HFF-Myc (cell line): ENCODE data around the gene CFAP70.
A peak's percentile ranks its signal among the peaks of the same experiment; 100 is the strongest.
"Not testable (repeated sequence)": the region's sequence is repeated elsewhere in the genome, so short reads cannot be mapped to it uniquely, and the experiment has no call there.

Experiments used
- DNase-seq: peaks from one replicate; pipeline ENCODE4 v3.0.0-alpha.2; 2011; ENCODE audit warnings: low read depth; ENCODE audit errors: extremely low read depth
- H3K4me3 ChIP-seq: replicated peaks from 2 replicates; pipeline ENCODE4 v1.5.1; 2011; ENCODE audit warnings: low read depth, mild to moderate bottlenecking, control low read depth, low read length
- CTCF ChIP-seq: IDR thresholded peaks from 2 replicates; pipeline ENCODE4 v1.5.1; 2012; ENCODE audit warnings: mild to moderate bottlenecking, low read depth, low read length, control low read depth; ENCODE audit errors: missing control alignments

CFAP70 gene

GRCh38 chr10:73401636-73402035 lies 43.0 kb upstream of the CFAP70 start:
- TF ChIP-seq CTCF, result no peak
- no peak overlapping the region for H3K4me3 ChIP-seq
- DNase-seq, result no peak

- no peak for DNase-seq
- H3K4me3 ChIP-seq, result no peak overlapping the region
- TF ChIP-seq CTCF, result no peak
Measured at GRCh38 chr10:73399063-73399462, 40.4 kb upstream of the CFAP70 start.

GRCh38 chr10:73398024-73398423 lies 39.4 kb upstream of the CFAP70 start:
- no peak for DNase-seq
- no peak overlapping the region for H3K4me3 ChIP-seq
- peak; percentile 28 for TF ChIP-seq CTCF

- not testable (repeated sequence) for H3K4me3 ChIP-seq, DNase-seq
Measured at GRCh38 chr10:73394325-73394724, 35.7 kb upstream of the CFAP70 start.

- no peak for DNase-seq
- no peak for TF ChIP-seq CTCF
- no peak overlapping the region for H3K4me3 ChIP-seq
Measured at GRCh38 chr10:73388228-73388627, 29.6 kb upstream of the CFAP70 start.

- no peak for DNase-seq
- H3K4me3 ChIP-seq, result no peak overlapping the region
- no peak for TF ChIP-seq CTCF
Measured at GRCh38 chr10:73386583-73386982, 27.9 kb upstream of the CFAP70 start.

GRCh38 chr10:73379064-73379748 lies 20.5 kb upstream of the CFAP70 start:
- no peak for TF ChIP-seq CTCF

More at GRCh38 chr10:73379064-73379748, 20.5 kb upstream of the CFAP70 start:
- H3K4me3 ChIP-seq, result no peak overlapping the region
- no peak for DNase-seq
